GM12891 (cell line): ENCODE data around the gene USP9X.
"Not testable (repeated sequence)": the region's sequence is repeated elsewhere in the genome, so short reads cannot be mapped to it uniquely, and the experiment has no call there.

Experiments used
- PAX5 ChIP-seq: IDR thresholded peaks from 2 replicates; pipeline ENCODE4 v1.6.1; 2011; ENCODE audit warnings: low read length, moderate library complexity, mild to moderate bottlenecking; ENCODE audit not compliant: insufficient read depth, severe bottlenecking
- POLR2A ChIP-seq: IDR thresholded peaks from 2 replicates; pipeline ENCODE4 v1.6.1; 2011; ENCODE audit warnings: low read depth, low read length, control low read depth
- POLR2AphosphoS5 ChIP-seq: IDR thresholded peaks from 2 replicates; pipeline ENCODE4 v1.6.1; 2011; ENCODE audit warnings: low read depth, low read length, control low read depth
- POU2F2 ChIP-seq: IDR thresholded peaks from 2 replicates; pipeline ENCODE4 v1.6.1; 2011; ENCODE audit warnings: low read depth, mild to moderate bottlenecking, control low read depth, low read length, moderate library complexity
- SPI1 ChIP-seq: IDR thresholded peaks from 2 replicates; pipeline ENCODE4 v1.6.1; 2011; ENCODE audit warnings: low read depth, low read length, control low read depth
- TAF1 ChIP-seq: IDR thresholded peaks from 2 replicates; pipeline ENCODE4 v1.6.1; 2011; ENCODE audit warnings: low read depth, low read length, control low read depth

DNA sequence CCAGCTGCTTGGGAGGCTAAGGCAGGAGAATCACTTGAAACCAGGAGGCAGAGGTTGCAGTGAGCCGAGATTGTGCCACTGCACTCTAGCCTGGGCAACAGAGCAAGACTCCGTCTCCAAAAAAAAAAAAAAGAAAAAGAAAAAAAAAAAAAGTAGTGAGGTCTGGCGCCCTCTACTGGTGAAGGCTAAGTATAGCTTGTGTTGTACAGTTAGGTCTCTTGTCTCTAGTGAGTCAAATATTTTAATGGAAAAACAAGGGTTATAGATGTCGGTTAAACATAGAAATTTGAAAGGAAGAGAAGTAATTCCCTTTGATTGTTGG is 29.8 kb downstream of the USP9X start:
- TF ChIP-seq TAF1, POLR2AphosphoS5, POLR2A, POU2F2, SPI1, PAX5: not testable (repeated sequence)
